Fibroblast of lung (primary cell): Measurements from ENCODE around the gene TNFRSF14. TPM values are rescaled to one million over a fixed set of nuclear protein-coding genes. Genes with fewer than 3 reads are reported as not detected.

Source experiments
- DNase-seq, 2 donors: peaks; one replicate each; pipeline versions ENCODE4 v3.0.0 to v3.0.0-alpha.2; 2010; ENCODE audit warnings: low read depth in 2 of 2
- H2AFZ ChIP-seq: 2 replicates; pipeline ENCODE4 v1.5.1; 2012; ENCODE audit warnings: low read length, control low read depth, inconsistent platforms
- H3K27ac ChIP-seq: 2 replicates; pipeline ENCODE4 v1.5.1; 2011; ENCODE audit warnings: low read length, control low read depth; ENCODE audit not compliant: insufficient read depth
- H3K27me3 ChIP-seq: 2 replicates; pipeline ENCODE4 v1.5.1; 2011; ENCODE audit warnings: mild to moderate bottlenecking, low read length; ENCODE audit not compliant: control insufficient read depth, insufficient read depth
- H3K36me3 ChIP-seq: 2 replicates; pipeline ENCODE4 v1.5.1; 2011; ENCODE audit warnings: low read length; ENCODE audit not compliant: control insufficient read depth, insufficient read depth
- H3K4me1 ChIP-seq: 2 replicates; pipeline ENCODE4 v1.5.1; 2011; ENCODE audit warnings: low read length; ENCODE audit not compliant: control insufficient read depth, insufficient read depth; ENCODE audit errors: extremely low read depth
- H3K4me2 ChIP-seq: 2 replicates; pipeline ENCODE4 v1.5.1; 2011; ENCODE audit warnings: low read length, control low read depth; ENCODE audit not compliant: insufficient read depth; ENCODE audit errors: extremely low read depth
- H3K4me3 ChIP-seq, 4 experiments: fragments of 200-600 bp in 1 of 4; sonication (generic) in 1 of 4; replicated peaks in 1 of 4; 2 replicates each; pipeline ENCODE4 v1.5.1; 2011 to 2016; ENCODE audit warnings: low read length in 4 of 4, low read depth in 3 of 4, mild to moderate bottlenecking in 3 of 4, control low read depth in 2 of 4, inconsistent platforms in 1 of 4, mixed read lengths in 1 of 4; ENCODE audit not compliant: insufficient read depth in 1 of 4; ENCODE audit errors: control extremely low read depth in 1 of 4
- H3K79me2 ChIP-seq: 2 replicates; pipeline ENCODE4 v1.5.1; 2012; ENCODE audit warnings: mild to moderate bottlenecking, low read length, inconsistent platforms; ENCODE audit not compliant: control insufficient read depth, insufficient read depth
- H3K9ac ChIP-seq: 2 replicates; pipeline ENCODE4 v1.5.1; 2011; ENCODE audit warnings: mild to moderate bottlenecking, low read length, control low read depth; ENCODE audit not compliant: insufficient read depth
- H3K9me3 ChIP-seq: 2 replicates; pipeline ENCODE4 v1.5.1; 2012; ENCODE audit warnings: low read depth, low read length; ENCODE audit not compliant: control insufficient read depth, insufficient read depth
- H4K20me1 ChIP-seq: 2 replicates; pipeline ENCODE4 v1.5.1; 2011; ENCODE audit warnings: low read length; ENCODE audit not compliant: control insufficient read depth, insufficient read depth; ENCODE audit errors: extremely low read depth
- EZH2 ChIP-seq: IDR thresholded peaks from 2 replicates; pipeline ENCODE4 v1.5.1; 2012; ENCODE audit warnings: low read length, control low read depth, mild to moderate bottlenecking; ENCODE audit errors: missing control alignments
- polyA plus RNA-seq, 2 donors: library from polyadenylated mRNA; depleted of rRNA in 1 of 2; stranded (reverse) in 1 of 2; unstranded in 1 of 2; fragments of >200 nt; gene quantifications; 2 replicates each; pipeline ENCODE4 v1.2.1, GENCODE V29; 2011 to 2012; ENCODE audit warnings: missing spikeins in 1 of 2
- total RNA-seq: library from RNA; depleted of rRNA; stranded (reverse); fragments of >200 nt; gene quantifications from 2 replicates; pipeline ENCODE4 v1.2.1, GENCODE V29; 2014
- TF ChIP-seq, protein P1 (sequence below), 2 donors: IDR thresholded peaks in 1 of 2; conservative IDR thresholded peaks in 1 of 2; 1 replicate in 1 of 2; 2 replicates in 1 of 2; pipeline ENCODE4 v1.5.1; 2011 to 2012; ENCODE audit warnings: low read length in 2 of 2, control low read depth in 1 of 2, inconsistent platforms in 1 of 2, low read depth in 1 of 2, mild to moderate bottlenecking in 1 of 2

TNFRSF14 gene
- total and polyA plus RNA-seq, 2 donors (not counting 1 experiment from before 2014, with no cell fraction given), result 15.2 to 85.0 TPM

GRCh38 chr1:2570332-2570731, 14.2 kb downstream of the TNFRSF14 start:
- TF ChIP-seq EZH2, result no peak
- TF ChIP-seq, protein P1, sequence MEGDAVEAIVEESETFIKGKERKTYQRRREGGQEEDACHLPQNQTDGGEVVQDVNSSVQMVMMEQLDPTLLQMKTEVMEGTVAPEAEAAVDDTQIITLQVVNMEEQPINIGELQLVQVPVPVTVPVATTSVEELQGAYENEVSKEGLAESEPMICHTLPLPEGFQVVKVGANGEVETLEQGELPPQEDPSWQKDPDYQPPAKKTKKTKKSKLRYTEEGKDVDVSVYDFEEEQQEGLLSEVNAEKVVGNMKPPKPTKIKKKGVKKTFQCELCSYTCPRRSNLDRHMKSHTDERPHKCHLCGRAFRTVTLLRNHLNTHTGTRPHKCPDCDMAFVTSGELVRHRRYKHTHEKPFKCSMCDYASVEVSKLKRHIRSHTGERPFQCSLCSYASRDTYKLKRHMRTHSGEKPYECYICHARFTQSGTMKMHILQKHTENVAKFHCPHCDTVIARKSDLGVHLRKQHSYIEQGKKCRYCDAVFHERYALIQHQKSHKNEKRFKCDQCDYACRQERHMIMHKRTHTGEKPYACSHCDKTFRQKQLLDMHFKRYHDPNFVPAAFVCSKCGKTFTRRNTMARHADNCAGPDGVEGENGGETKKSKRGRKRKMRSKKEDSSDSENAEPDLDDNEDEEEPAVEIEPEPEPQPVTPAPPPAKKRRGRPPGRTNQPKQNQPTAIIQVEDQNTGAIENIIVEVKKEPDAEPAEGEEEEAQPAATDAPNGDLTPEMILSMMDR (conservative IDR thresholded peaks at IDR 0.05 in 1 of 2, IDR thresholded peaks at IDR 0.05 in 1 of 2; ENCODE audit: low read depth in 1 of 2, low read length in 2 of 2), result no peak
- no peak overlapping the region for H2AFZ ChIP-seq
- H3K4me2 ChIP-seq, result no peak overlapping the region
- H3K27ac ChIP-seq, result no peak overlapping the region
- no peak for DNase-seq
- no peaks in the 10 kb centered on the region for H4K20me1 ChIP-seq
- H3K36me3 ChIP-seq, result no peaks in the 10 kb centered on the region
- H3K9me3 ChIP-seq, result no peaks in the 10 kb centered on the region
- H3K79me2 ChIP-seq, result no peaks in the 10 kb centered on the region
- peaks cover 6% of the 10 kb centered on the region for H3K27me3 ChIP-seq
- no peaks in the 10 kb centered on the region for H3K4me1 ChIP-seq
- no peak overlapping the region for H3K4me3 ChIP-seq
- H3K9ac ChIP-seq, result no peak overlapping the region

GRCh38 chr1:2571348-2571747, 15.2 kb downstream of the TNFRSF14 start:
- Histone ChIP-seq H3K79me2 (no peaks in the 10 kb centered on the region), H3K9me3 (no peaks in the 10 kb centered on the region), H3K27ac (no peak overlapping the region), H4K20me1 (no peaks in the 10 kb centered on the region), H3K9ac (no peak overlapping the region), H3K27me3 (peaks cover 6% of the 10 kb centered on the region), H2AFZ (no peak overlapping the region), H3K4me3 (no peak overlapping the region), H3K36me3 (no peaks in the 10 kb centered on the region), H3K4me1 (no peaks in the 10 kb centered on the region), H3K4me2 (no peak overlapping the region)
- DNase-seq, result no peak
- TF ChIP-seq, protein P1 (conservative IDR thresholded peaks at IDR 0.05 in 1 of 2, IDR thresholded peaks at IDR 0.05 in 1 of 2; ENCODE audit: low read depth in 1 of 2, low read length in 2 of 2), result no peak
- no peak for TF ChIP-seq EZH2

GRCh38 chr1:2573250-2573920, 17.2 kb downstream of the TNFRSF14 start:
- peaks cover 6% of the 10 kb centered on the region for H3K27me3 ChIP-seq
- H3K9ac ChIP-seq, result no peak overlapping the region
- H3K27ac ChIP-seq, result no peak overlapping the region
- no peaks in the 10 kb centered on the region for H4K20me1 ChIP-seq
- no peak for DNase-seq
- no peak overlapping the region for H2AFZ ChIP-seq
- H3K9me3 ChIP-seq, result no peaks in the 10 kb centered on the region
- H3K4me1 ChIP-seq, result peaks cover 2% of the 10 kb centered on the region
- no peak overlapping the region for H3K4me2 ChIP-seq
- no peaks in the 10 kb centered on the region for H3K36me3 ChIP-seq
- no peak overlapping the region for H3K4me3 ChIP-seq
- no peaks in the 10 kb centered on the region for H3K79me2 ChIP-seq
- TF ChIP-seq EZH2, result no peak
- TF ChIP-seq, protein P1 (conservative IDR thresholded peaks at IDR 0.05 in 1 of 2, IDR thresholded peaks at IDR 0.05 in 1 of 2; ENCODE audit: low read depth in 1 of 2, low read length in 2 of 2), result no peak
